Measurements from ENCODE around the gene SLITRK4. TPM values are rescaled to one million over a fixed set of nuclear protein-coding genes. Genes with fewer than 3 reads are reported as not detected.

The SLITRK4 gene, protein sequence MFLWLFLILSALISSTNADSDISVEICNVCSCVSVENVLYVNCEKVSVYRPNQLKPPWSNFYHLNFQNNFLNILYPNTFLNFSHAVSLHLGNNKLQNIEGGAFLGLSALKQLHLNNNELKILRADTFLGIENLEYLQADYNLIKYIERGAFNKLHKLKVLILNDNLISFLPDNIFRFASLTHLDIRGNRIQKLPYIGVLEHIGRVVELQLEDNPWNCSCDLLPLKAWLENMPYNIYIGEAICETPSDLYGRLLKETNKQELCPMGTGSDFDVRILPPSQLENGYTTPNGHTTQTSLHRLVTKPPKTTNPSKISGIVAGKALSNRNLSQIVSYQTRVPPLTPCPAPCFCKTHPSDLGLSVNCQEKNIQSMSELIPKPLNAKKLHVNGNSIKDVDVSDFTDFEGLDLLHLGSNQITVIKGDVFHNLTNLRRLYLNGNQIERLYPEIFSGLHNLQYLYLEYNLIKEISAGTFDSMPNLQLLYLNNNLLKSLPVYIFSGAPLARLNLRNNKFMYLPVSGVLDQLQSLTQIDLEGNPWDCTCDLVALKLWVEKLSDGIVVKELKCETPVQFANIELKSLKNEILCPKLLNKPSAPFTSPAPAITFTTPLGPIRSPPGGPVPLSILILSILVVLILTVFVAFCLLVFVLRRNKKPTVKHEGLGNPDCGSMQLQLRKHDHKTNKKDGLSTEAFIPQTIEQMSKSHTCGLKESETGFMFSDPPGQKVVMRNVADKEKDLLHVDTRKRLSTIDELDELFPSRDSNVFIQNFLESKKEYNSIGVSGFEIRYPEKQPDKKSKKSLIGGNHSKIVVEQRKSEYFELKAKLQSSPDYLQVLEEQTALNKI
- total RNA-seq = under 1 TPM in 1 of 2 donors, not detected in 1; 0.28 TPM
- long read RNA-seq = 0 reads

DNA sequence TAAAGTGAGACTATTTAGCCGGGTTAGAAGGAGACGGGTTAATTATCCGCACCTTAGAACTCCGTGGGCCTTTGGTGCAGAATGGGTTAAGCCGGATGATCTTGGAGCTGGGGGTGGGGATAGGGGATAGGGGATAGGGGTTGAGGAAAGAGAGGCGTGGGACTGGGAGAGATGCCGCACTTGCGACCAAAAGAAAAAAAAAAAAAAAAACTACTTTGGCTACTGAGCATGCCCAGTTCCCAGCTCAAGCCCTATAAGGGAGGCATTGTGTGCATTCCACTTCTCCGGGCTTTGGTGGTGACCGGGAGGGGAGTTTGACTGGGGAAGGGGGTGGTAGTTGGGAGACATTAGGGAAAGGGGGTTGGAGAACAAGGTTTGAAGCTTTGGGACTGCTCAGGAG is at the start of gene SLITRK4:
SLITRK4 (minus strand) TSS at position 187 of the 400 bp plus-strand sequence. CDS start 4,993 bp downstream, outside the sequence.
- ATAC-seq (no peak), DNase-seq (no peak)
- intact Hi-C loops (cut with DNase I, micrococcal nuclease) = no loop called here

DNA sequence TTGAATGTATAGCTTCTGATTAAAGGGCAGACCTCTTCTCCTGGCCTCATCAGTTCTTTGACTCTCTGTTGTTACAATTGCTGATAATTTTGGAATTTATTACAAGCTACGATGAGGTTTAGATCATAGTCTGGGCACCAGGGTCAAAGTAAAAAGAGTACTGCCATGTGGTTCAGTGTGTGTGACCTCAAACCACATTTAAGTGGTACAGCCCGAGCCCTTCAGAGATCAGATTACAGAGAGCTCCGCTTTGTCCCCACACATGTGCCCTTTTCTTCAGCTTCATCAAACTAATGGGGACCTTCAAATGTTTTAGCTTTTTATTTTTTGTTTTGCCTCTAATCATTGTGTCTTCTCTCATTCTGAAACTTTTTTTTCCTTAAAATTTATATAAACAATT is 47.6 kb upstream of the SLITRK4 start:
- no peak for ATAC-seq
- DNase-seq = no peak
- intact Hi-C loops (cut with DNase I, micrococcal nuclease) = no loop called here

DNA sequence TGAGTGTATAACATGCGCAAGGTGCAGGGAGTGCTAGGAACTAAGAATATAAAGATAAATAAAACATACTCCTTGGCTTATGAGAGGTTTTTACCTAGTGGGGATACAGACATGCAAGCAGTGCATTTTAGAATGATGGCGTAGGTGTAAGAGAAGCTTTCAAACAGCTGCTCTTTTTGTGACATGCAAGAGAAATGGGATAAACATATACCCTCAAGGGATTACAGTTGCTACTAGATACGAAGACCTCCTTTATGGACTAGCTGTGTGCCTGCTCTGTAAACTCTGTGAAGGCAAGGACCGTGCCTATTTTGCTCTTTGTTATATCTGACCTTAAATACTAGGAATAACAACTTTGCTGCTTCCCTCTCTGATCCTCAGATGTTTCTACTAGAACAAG is 39.0 kb upstream of the SLITRK4 start:
- ATAC-seq = no peak
- intact Hi-C loops (cut with DNase I, micrococcal nuclease) = no loop called here
- DNase-seq = no peak

DNA sequence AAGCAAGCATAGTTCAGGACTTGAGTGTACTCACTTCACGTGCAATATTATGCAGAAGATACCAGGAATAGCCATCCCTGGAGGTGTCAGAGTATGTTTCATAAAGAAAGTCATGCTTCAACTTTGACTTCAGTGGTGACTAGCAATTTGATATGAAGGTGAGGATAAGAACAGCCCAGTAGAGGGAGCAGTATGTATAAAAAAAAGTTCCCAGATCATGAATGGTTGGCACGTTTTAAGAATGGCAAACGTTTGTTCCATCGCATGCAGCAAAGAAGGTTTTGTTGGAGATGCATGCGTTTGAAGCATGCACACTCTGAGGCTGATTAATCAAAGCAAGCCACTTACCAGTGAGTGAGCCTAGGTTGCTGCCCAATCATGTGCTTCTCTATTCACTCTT is 33.5 kb upstream of the SLITRK4 start:
- ATAC-seq = no peak
- intact Hi-C loops (cut with DNase I, micrococcal nuclease) = no loop called here
- no peak for DNase-seq

DNA sequence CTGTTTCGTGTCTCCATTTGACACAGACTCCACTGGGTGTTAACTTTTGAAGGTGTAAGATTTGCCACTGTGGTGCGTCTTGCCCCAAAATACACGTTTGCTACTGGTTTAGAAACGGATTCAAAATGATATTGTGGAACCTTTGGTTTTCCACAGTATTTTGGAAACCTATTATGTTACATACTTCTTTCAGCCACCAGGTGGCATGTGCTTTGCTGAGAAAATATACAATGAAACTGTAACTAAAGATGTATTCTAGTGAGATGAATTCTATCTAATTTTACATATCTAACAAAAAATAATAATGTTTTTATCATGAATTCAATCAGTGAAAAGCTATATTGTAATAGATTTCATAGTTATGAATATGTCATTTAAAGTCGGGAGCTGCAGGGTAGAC is 28.4 kb upstream of the SLITRK4 start:
- intact Hi-C loops (cut with DNase I, micrococcal nuclease) = no loop called here
- DNase-seq (no peak), ATAC-seq (no peak)

DNA sequence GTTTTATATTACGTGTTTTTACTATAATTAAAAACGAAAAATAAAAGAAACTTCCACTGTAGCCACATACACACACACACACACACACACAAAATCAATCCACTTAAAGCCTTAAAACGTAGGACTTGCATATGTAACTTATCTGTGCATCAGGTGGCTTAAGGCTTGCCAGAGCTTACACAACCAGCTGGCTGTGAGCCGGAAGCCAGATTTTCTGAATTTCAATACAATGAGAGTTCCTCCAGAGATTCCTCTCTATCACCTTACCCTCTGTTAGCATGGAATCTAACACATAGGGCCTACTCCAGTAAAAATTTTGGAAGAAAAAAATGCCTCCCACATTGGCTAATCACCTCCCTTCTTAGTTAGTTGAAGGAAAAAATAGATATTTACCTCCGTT is 27.9 kb upstream of the SLITRK4 start:
- intact Hi-C loops (cut with DNase I, micrococcal nuclease) = no loop called here
- DNase-seq (no peak), ATAC-seq (no peak)

DNA sequence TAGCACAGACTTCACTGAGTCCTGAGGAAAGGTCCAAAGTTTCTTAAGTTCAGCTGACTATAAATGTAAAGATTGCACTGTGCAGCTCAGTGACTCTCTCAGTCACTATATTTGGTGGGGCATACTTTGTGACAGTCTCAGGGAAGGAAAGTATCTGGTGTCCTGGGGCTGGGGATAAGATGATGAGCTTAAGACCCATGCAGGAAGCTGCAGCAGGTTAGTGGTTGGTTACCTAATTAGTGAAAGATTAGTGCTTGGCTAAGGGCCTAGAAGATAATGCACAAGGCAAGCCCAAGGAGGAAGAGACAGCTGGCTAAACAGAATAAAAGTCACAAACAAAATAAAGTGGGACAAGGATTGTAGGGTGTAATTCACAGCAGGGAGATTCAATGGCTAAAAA is 25.4 kb upstream of the SLITRK4 start:
- ATAC-seq = no peak

DNA sequence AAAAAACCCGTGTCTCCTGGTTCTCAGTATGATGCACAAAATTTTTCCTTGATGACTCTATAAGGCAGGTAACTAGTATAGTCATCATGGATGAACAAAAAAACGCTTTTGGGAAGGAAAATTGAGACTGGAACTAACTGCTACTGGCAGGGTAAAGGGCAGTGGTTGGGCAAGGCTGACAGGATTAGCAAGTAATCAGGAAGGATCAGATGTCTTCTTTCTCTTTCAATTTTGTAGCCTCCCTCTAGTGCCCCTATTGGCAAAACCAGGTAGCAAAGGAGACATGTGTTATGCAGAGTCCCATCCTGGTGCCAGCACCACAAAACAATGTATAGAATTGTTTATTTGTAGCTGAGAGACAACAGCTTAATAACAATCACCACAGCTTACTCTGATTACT is 12.8 kb upstream of the SLITRK4 start:
- ATAC-seq = peak; percentile 67
- intact Hi-C loops (cut with DNase I, micrococcal nuclease) = no loop called here
- DNase-seq = no peak

More for the DNA sequence above, 25.4 kb upstream of the SLITRK4 start:
- intact Hi-C loops (cut with DNase I, micrococcal nuclease) = no loop called here
- DNase-seq = no peak

DNA sequence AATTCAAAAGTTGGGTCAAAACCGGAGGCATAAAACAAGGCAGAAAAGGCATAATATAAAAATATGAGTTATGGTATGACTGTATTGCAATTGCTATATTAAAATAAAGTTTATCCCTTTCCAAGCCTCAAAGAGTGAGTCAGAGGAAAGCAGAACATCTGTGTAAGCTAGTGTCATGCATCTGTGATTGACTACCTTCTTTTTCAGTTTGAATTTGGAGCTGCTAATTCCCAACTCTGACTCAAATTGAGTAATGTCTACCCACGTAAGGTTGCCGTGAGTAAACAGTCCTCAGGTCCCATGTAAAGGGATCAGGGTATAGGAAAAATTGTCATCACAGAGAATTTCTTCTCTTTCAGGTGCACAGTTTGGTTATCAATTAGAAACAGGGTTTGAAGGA is 6.5 kb upstream of the SLITRK4 start:
- no peak for DNase-seq
- intact Hi-C loops (cut with DNase I, micrococcal nuclease) = no loop called here
- no peak for ATAC-seq

DNA sequence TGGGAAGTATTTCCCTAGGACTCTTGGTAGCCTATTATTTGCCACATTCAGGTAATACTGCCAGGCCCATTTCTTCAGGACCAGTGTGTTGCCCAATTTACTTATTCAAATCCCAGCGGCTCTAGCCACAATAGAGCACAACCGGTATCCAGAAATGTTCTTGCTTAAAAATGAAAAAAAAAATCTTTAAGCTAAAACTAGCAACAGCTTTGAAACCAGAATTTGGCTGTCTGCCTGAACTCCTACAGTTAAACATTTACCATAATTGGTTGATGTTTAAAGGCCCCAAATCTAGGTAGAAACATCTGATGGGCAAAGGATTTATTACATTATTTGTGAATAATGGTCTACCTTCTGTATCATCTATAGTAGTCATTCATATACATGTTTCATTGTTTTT is 930 bp upstream of the SLITRK4 start:
- no peak for DNase-seq
- no peak for ATAC-seq
- intact Hi-C loops (cut with DNase I, micrococcal nuclease) = no loop called here

DNA sequence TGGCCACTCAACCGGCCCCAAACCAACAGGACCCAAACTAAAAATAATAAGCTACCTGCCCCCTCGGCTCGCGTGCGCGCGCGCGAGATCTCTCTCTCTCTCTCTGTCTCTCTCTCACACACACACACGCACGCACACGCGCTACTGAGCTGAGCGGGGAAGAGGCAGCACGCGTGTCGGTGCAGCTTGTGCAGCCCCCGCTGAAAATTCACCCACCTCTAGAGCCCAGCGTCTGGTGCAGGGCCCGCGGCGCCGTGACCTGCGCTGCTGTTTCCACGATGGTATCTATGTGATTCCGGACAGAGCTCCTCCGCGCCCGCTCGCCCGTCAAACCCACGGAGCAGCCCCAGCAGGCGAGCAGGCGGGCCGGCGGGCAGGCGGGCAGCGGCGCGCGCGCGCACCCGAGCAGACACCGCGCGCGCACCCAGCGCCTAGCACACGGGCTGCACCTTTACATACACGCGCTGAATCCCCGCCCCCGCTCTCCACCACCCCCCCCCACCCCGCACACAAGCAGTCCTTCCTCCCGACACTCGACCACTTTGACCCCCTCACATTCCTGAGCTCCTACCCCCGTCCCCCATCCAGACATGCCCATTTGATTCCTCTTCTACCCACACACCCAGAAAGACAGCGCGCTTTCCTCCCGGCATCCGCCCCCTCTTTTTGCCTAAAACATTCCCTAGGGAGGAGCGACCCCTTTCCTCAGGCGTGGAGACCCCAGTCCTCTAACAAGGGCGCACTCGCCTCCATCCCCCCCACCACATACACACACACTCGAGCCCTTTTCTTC is 1.0 kb downstream of the SLITRK4 start:
- ATAC-seq = no peak
- intact Hi-C loops (cut with DNase I, micrococcal nuclease) = no loop called here
- DNase-seq = no peak

DNA sequence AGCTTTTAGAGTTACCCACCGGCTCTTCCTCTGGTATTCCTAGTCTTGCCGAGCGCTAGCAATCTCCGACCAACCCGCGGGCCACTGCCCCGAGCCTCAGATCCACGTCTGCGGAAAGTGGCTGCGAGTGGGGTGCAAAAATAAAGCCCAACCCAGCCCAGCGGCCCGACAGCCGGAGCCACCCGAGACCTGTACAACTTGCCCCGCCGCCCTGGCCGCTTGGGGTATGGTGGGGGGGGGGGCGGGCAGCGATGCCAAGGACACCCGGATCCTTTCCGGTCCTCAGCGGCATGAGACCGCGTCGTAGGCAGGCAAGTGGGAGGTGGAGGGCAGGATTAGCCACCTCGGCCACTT is 1.6 kb downstream of the SLITRK4 start:
- ATAC-seq (no peak), DNase-seq (no peak)
- intact Hi-C loops (cut with DNase I, micrococcal nuclease) = no loop called here

DNA sequence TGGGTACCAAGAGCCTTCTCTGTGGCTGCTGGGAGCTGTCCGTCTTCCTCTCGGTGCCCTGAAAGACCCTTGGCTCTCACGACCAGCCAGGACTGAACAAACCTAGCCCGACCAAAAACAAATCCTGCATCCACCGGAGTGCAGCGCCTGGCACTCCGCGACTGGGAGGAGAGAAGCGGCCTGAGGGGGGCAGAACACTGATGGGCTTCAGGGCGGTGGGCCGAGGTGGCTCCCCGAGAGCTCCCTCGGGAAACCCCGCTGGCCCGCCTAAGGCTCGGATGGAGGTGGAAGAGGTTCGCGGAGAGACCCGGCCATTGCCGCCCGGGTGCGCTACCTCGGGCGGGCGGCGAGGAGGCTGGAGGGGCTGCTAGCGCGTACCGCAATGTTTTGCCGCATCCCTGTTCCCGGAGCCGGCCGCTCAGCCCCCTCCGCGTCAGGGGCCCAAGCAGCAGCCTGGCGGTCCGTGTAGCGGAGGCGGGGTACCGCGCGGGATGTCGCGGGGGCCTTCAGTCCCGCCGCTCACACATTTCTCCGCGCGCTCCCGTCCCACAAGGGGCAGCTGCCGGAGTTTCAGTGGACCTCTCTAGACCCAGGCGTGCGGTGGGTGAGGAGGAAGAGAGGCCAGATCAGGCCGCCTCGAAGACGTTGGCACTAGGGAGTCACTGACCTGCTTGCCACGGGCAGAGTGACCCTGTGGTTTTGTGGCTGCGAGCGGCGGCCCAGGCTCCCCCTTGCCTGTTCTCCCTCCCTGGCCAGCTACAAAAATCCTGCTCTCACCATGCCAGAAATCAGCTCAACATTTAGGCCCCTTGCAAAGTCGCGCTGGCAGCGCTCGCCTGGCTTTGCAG is 2.2 kb downstream of the SLITRK4 start:
- intact Hi-C loops (cut with DNase I, micrococcal nuclease) = no loop called here
- ATAC-seq (no peak), DNase-seq (no peak)

DNA sequence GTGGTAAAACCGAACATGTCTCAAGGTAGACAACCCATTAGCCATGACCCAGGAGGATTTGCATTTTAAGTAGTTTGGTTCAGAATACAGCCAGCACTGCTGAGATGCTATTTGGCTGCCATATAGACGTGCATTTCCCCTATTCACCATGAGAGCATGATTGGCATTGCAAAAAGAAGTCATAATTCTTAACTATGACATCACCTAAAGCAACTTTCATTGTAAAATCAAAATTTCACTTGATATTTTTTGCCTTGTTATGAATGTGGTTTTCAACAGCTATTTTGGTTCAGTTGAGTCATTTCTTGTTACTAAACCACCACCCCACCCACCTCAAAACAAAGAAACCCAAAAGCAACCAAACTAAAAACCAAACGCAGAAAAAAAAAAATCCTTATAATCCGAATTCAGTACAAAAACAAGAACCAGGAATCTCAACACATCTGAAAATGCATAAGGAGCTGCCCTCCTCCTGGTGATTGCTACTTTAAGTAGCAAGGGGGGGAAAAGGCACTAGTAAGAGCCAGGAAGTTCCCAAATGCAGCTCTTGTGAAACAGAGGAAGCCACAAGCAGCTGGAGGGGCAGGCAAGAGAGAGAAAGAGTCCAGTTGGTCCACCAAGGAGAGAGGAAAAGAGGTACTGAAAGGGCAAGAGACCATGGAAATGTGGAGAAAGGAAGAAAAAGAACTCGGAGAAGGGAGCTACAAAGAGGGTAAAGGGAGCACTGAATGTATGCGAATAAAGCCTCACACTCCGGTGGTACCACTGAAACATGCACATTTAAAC is 3.1 kb downstream of the SLITRK4 start:
- intact Hi-C loops (cut with DNase I, micrococcal nuclease) = no loop called here
- DNase-seq (no peak), ATAC-seq (no peak)

DNA sequence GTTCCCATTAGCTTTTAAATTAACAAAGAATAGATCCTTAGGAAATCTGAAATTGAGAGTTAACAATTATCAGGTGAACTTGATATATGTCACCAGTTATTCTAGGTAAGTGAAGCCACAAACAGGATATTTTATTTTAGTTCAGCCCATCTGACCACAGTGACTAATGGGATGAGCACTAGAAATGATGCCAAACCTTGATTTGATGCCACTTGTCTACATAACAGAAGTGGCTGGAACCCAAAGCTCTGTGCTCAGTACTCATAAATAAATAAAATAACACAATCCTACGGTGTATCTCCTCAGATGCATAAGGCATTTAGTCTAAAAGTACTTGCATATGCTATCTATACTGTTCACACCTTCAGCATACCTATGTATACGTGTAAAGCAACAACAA is 12.2 kb downstream of the SLITRK4 start:
- no peak for DNase-seq
- intact Hi-C loops (cut with DNase I, micrococcal nuclease) = no loop called here
- ATAC-seq = no peak

DNA sequence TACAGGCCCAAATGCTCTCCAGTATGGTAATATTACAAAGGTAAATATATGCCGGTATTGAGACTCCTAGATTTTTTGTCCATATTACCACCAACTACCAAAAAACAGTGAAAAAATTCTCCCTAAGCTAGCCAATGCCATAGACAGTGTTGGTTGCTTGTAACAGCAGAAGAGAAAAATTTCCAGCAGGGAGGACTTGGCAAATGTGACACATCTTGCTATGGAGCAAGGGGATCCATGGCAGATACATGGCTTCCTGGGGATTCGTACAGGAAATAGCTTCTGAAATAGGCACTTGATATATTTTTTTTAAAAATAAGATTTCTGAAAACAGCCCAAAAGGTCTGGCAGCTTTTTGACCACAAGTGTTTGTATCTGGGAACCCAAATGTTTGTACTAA is 14.6 kb downstream of the SLITRK4 start:
- ATAC-seq (no peak), DNase-seq (no peak)
- intact Hi-C loops (cut with DNase I, micrococcal nuclease) = no loop called here

DNA sequence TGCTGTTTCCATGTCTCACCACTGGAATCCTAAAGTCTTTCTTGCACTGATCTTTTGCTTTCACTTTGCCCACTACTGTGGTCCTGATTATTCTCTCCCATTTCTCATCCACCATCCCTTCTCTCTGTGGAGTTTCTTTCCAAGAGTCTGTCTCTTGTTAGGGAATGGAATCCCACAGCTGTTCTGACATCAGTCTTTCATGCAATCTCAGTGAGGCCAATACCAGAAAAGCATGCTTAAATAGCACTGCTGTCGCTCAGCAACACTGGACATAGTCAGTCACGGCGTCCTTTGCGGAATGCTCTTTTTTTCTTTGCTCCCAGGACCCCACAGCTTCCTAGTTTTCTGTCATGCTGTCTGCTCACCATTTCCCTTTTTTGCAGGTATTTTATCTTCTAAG is 20.1 kb downstream of the SLITRK4 start:
- intact Hi-C loops (cut with DNase I, micrococcal nuclease) = no loop called here
- ATAC-seq = no peak
- no peak for DNase-seq

DNA sequence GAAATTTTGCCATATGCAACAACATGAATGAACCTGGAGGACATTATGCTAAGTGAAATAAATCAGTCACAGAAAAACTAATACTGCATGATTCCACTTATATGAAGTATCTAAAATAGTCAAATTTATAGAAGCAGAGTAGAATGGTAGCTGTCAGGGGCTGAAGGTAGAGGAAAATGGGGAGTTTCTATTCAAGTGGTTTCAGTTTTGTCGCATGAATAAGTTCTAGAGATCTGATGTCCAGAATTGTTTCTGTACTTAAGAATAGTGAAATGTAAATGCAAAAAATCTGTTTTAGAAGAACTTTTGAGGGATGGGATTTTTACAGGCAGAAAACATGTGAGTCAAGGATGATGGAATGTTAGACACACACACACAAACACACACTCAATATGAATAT is 34.1 kb downstream of the SLITRK4 start:
- DNase-seq (no peak), ATAC-seq (no peak)
- intact Hi-C loops (cut with DNase I, micrococcal nuclease) = no loop called here

Measured in left colon (tissue), 2 donors.